ENCODE data around the gene TMTC4.

- TF ChIP-seq CTCF (conservative IDR thresholded peaks at IDR 0.05; ENCODE audit: low read length) (no peak), EZH2phosphoT487 (IDR thresholded peaks at IDR 0.05; ENCODE audit: borderline replicate concordance, low read depth, low read length) (no peak)
Observed at GRCh38 chr13:100644371-100644770, 30.2 kb downstream of the TMTC4 start.
